ENCODE data around the gene ATAD3C.
A peak's percentile ranks its signal among the peaks of the same experiment; 100 is the strongest.
"Not testable (repeated sequence)": the region's sequence is repeated elsewhere in the genome, so short reads cannot be mapped to it uniquely, and the experiment has no call there.

ATAD3C gene

GRCh38 chr1:1432951-1433803, 16.3 kb upstream of the ATAD3C start:
- DNase-seq: peak; percentile 37

DNA sequence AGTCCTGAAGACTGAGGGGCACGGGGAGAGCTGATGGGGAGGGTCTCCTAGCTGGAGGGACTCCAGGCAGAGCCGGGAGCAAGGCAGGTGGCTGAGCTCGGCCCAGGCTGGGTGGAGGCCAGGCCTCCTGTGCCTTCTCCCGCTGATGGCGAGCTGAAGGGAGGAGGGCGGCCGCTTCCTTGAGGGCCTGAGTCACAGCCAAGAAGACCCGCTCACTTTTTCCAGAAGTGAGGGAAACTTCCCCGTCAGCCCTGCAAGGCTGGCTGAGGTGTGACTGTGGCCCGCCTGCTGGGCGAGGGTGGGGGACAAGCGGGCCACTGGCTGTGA, 15.7 kb upstream of the ATAD3C start:
- no peak for DNase-seq

GRCh38 chr1:1434131-1434823, 15.2 kb upstream of the ATAD3C start:
- no peak for DNase-seq

DNA sequence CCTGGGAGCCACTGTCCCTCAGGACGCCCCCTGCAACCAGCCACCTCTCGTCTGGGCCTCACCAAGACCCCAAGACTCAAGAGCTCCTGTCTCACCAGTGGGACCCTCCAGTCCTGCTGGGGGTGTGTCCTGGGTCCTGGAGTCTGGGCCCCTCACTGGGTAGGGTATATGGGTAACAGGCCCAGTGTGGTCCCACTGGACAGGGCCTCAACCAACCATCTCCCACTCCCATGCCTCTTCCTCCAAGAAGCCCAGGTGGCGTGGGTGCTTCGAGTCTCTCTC, 14.7 kb upstream of the ATAD3C start:
- no peak for DNase-seq

DNA sequence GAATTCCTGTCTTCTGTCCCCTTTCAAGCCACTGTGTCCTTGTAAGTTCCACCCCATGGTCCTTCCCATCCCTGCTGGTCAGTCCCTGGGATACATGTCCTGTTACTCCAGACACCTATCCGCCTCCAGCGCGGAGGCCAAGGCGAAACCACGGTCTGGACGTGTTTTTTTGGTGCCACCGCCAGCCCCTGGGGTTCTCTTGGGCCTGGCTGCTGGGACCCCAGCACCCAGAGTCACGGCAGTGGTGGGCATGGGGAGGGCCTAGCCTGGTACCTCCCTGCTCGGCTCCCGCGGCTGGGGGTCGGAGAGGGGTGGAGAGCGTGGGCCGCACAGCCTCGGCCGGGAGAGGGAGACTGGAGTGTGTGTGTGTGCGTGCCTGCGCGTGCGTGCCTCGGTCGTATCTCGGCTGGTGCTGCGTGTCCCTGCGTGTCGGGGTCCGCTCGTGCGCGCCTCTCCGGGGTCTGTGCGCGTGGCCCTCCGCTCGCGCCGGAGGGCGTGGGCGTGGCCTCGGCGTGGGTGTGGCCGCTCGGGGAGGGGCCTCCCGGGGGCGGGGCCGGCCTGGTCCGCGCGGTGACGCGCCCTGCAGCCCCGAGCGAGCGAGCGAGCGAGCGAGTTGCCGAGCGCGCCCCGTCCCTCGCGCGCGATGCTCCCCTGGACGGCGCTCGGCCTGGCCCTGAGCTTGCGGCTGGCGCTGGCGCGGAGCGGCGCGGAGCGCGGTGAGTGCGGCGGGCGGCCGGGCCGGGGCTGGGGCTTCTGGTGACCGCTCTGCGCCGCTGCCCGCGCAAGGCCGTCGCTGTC, 14.2 kb upstream of the ATAD3C start, which contains the start of gene VWA1:
Gene VWA1 (plus strand): TSS at position 585 of the 798 bp plus-strand sequence. CDS start 59 bp downstream, at position 644.
- DNase-seq: peak; percentile 78

- DNase-seq: no peak
Observed at GRCh38 chr1:1435911-1436629, 13.4 kb upstream of the ATAD3C start.

GRCh38 chr1:1436630-1437032, 12.9 kb upstream of the ATAD3C start:
- DNase-seq: no peak

DNA sequence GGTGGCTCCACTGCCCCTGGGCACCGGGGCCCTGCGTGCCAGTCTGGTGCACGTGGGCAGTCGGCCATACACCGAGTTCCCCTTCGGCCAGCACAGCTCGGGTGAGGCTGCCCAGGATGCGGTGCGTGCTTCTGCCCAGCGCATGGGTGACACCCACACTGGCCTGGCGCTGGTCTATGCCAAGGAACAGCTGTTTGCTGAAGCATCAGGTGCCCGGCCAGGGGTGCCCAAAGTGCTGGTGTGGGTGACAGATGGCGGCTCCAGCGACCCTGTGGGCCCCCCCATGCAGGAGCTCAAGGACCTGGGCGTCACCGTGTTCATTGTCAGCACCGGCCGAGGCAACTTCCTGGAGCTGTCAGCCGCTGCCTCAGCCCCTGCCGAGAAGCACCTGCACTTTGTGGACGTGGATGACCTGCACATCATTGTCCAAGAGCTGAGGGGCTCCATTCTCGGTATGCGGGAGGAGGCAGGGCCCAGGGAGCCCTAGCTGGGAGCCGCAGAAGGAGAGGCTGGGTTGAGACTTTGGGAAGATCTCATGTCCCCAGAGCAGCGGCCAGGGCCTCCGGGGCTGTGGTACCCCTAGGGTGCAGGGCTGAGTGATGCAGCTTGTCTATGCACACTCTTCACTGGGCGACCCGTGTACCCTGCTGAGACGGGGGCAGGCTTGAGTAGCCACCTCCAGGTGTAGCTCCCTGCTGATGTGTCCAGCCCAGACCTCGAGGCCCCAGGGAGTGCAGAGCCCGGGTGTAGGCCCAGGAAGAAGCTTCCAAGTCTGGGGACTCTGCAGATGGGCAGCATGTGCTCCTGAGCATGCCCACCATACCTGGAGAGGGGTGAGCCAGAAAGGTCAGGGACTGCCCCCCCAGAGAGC, 12.2 kb upstream of the ATAD3C start:
- peak; percentile 42 for DNase-seq

DNA sequence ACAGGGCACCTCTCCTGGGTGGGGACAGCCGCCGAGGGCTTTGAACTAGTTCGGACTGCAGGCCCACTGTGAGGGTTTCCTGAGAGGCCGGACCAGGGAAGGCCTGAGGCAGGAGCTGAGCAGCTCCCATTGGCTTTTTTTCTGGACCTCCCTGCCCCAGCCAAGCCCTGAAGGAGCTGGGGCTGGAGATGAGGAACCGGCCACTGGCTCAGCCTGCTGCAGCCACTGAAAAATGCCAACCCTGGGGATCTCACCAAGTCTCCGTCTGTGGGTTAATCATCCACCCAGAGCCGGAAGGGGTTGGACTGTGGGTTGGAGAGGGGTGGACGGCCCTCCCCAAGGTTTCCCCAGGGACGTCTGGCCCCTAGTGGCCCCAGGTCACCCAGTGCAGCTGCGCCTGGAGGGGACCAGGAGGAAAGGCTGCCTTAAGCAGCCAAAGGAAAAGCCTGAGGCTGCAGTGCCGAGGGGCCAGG, 11.5 kb upstream of the ATAD3C start:
- DNase-seq: no peak

DNA sequence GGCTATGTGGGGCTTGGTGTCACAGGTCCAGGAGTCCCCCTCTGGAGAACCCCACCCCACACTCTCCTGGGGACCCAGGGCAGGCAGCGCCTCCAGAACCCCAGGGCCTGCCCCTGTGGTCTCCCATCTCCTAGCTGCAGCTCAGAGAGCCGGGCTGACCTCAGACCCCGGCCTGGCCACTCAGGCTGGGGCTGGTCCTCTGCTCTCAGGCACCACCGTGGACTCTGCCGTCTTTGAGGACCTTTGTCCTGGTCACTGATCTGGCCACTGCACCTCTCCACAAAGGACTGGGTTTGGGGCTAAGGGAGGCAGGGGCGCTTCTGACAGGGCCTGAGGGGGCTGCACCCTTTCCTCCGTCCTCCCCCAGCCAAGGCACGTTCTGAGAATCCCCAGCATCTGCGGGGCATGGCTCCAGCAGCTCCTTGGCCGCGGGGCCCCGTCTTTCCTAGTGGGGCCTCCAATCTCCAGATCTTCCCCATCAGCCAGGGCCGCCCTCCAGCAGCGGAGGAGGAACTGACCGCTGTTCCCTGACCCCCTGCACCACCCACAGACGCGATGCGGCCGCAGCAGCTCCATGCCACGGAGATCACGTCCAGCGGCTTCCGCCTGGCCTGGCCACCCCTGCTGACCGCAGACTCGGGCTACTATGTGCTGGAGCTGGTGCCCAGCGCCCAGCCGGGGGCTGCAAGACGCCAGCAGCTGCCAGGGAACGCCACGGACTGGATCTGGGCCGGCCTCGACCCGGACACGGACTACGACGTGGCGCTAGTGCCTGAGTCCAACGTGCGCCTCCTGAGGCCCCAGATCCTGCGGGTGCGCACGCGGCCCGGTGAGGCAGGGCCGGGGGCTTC, 10.7 kb upstream of the ATAD3C start:
- DNase-seq: no peak

DNA sequence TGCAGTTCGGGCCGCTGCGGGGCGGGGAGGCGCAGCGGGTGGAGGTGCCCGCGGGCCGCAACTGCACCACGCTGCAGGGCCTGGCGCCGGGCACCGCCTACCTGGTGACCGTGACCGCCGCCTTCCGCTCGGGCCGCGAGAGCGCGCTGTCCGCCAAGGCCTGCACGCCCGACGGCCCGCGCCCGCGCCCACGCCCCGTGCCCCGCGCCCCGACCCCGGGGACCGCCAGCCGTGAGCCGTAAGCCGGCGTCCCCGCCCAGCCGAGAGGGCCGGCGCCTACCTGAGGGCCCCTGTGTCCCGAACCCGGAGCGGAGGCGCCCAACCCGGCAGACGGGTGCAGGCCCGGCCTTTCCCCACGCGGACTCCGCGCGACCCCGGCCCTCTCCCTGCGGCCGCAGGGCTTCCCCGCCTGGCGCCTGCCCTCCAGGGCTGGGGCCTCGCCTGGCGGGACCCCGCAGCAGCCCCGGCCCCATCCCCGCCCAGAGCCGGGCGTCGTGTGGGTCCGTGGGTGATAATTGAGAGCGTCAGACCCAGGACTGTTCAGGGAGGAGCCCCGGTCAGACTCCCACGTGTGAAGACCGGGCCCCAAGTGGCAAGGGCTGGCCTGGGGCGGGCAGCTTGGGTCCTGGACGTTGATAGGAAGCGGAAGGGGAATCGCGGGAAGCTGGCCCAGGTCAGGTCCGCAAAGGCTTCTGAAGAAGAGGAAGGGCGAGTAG, 9.8 kb upstream of the ATAD3C start:
- DNase-seq: no peak

- DNase-seq: no peak
Observed at GRCh38 chr1:1440262-1441001, 9.1 kb upstream of the ATAD3C start.

GRCh38 chr1:1441002-1441888, 8.2 kb upstream of the ATAD3C start:
- DNase-seq: peak; percentile 13

- DNase-seq: no peak
Observed at GRCh38 chr1:1442069-1442770, 7.3 kb upstream of the ATAD3C start.

- not testable (repeated sequence) for DNase-seq
Observed at GRCh38 chr1:1446631-1447030, 2.9 kb upstream of the ATAD3C start.

DNA sequence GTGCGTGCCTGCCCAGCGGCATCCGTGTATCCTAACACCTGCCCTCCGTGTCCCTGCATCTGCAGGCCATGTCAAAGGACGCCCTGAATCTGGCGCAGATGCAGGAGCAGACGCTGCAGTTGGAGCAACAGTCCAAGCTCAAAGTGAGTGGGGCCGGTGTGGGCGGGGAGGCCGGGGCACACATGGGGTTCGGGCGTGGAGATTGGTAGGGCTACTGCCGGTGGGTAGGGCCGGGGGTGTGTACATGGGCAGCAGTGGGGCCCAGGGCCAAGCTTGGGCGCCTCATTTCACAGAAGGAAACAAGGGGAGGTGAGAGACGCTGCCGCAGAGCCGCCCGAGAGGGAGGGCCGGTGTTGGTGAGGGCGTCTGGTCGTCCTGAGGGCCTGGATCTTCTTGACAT, 1.1 kb downstream of the ATAD3C start:
- DNase-seq: not testable (repeated sequence)

- no peak for DNase-seq
Observed at GRCh38 chr1:1451696-1452364, 2.3 kb downstream of the ATAD3C start.
